Measurements from ENCODE around the gene GUCA1A. TPM values are rescaled to one million over a fixed set of nuclear protein-coding genes. Genes with fewer than 3 reads are reported as not detected.

Gene GUCA1A
- total RNA-seq, 2 experiments from 2014 or later = not detected

- DNase-seq = peak in 3 of 14 experiments; percentile 5 to 34 (median 16)
- no peaks in the 10 kb centered on the region for H3K36me3 Mint-ChIP-seq (ENCODE audit: low read depth)
- Histone ChIP-seq H3K36me3 (ENCODE audit: insufficient read depth, low read length) (no peaks in the 10 kb centered on the region), H3K4me1 (ENCODE audit: insufficient read depth, low read length) (peaks cover 16% of the 10 kb centered on the region), H3K27ac (ENCODE audit: low read depth in 1 of 2, low read length in 2 of 2) (no peak overlapping the region), H3K4me3 (ENCODE audit: low read length) (no peak overlapping the region), H3K27me3 (ENCODE audit: control insufficient read depth in 1 of 2, insufficient read depth in 2 of 2, low read length in 2 of 2) (peaks cover 31 to 36% of the 10 kb centered on the region in 2 experiments), H3K9me3 (ENCODE audit: control insufficient read depth in 1 of 2, insufficient read depth in 1 of 2, low read length in 2 of 2) (peaks cover 0 to 13% of the 10 kb centered on the region in 2 experiments)
- H3K4me1 Mint-ChIP-seq (ENCODE audit: low read depth) = peaks cover 11% of the 10 kb centered on the region
- ATAC-seq (ENCODE audit: poor library complexity) = no peak
- H3K4me3 Mint-ChIP-seq = no peak overlapping the region
- H3K27ac Mint-ChIP-seq = no peak overlapping the region
- ChIA-PET CTCF (no interaction called here), POLR2A (no interaction called here)
- peaks cover 42% of the 10 kb centered on the region for H3K27me3 Mint-ChIP-seq
- H3K9me3 Mint-ChIP-seq = no peaks in the 10 kb centered on the region
- intact Hi-C loops (cut with DNase I, micrococcal nuclease) = no loop called here
- no peak for TF ChIP-seq CTCF (IDR thresholded peaks at IDR 0.05)
Measured at GRCh38 chr6:42140032-42140431, 33.1 kb upstream of the GUCA1A start.

- intact Hi-C loops (cut with DNase I, micrococcal nuclease) = no loop called here
- Histone ChIP-seq H3K4me3 (ENCODE audit: low read length) (no peak overlapping the region), H3K27ac (ENCODE audit: low read depth in 1 of 2, low read length in 2 of 2) (no peak overlapping the region), H3K4me1 (ENCODE audit: insufficient read depth, low read length) (peaks cover 16% of the 10 kb centered on the region), H3K9me3 (ENCODE audit: control insufficient read depth in 1 of 2, insufficient read depth in 1 of 2, low read length in 2 of 2) (peaks cover 0 to 13% of the 10 kb centered on the region in 2 experiments), H3K36me3 (ENCODE audit: insufficient read depth, low read length) (no peaks in the 10 kb centered on the region), H3K27me3 (ENCODE audit: control insufficient read depth in 1 of 2, insufficient read depth in 2 of 2, low read length in 2 of 2) (peaks cover 31 to 36% of the 10 kb centered on the region in 2 experiments)
- no peaks in the 10 kb centered on the region for H3K36me3 Mint-ChIP-seq (ENCODE audit: low read depth)
- peaks cover 11% of the 10 kb centered on the region for H3K4me1 Mint-ChIP-seq (ENCODE audit: low read depth)
- H3K27ac Mint-ChIP-seq = no peak overlapping the region
- ATAC-seq (ENCODE audit: poor library complexity) (no peak), DNase-seq (no peak)
- H3K4me3 Mint-ChIP-seq = no peak overlapping the region
- H3K27me3 Mint-ChIP-seq = peaks cover 42% of the 10 kb centered on the region
- H3K9me3 Mint-ChIP-seq = no peaks in the 10 kb centered on the region
- ChIA-PET POLR2A (no interaction called here), CTCF (no interaction called here)
- TF ChIP-seq CTCF (IDR thresholded peaks at IDR 0.05) = no peak
Measured at GRCh38 chr6:42140756-42141602, 32.2 kb upstream of the GUCA1A start.

GRCh38 chr6:42141603-42142117, 31.5 kb upstream of the GUCA1A start:
- Histone ChIP-seq H3K27me3 (ENCODE audit: control insufficient read depth in 1 of 2, insufficient read depth in 2 of 2, low read length in 2 of 2) (peaks cover 31 to 36% of the 10 kb centered on the region in 2 experiments), H3K36me3 (ENCODE audit: insufficient read depth, low read length) (no peaks in the 10 kb centered on the region), H3K27ac (ENCODE audit: low read depth in 1 of 2, low read length in 2 of 2) (no peak overlapping the region), H3K9me3 (ENCODE audit: control insufficient read depth in 1 of 2, insufficient read depth in 1 of 2, low read length in 2 of 2) (peaks cover 0 to 13% of the 10 kb centered on the region in 2 experiments), H3K4me3 (ENCODE audit: low read length) (no peak overlapping the region), H3K4me1 (ENCODE audit: insufficient read depth, low read length) (peaks cover 14% of the 10 kb centered on the region)
- peaks cover 8% of the 10 kb centered on the region for H3K4me1 Mint-ChIP-seq (ENCODE audit: low read depth)
- no peak for DNase-seq
- H3K27ac Mint-ChIP-seq = no peak overlapping the region
- no peaks in the 10 kb centered on the region for H3K9me3 Mint-ChIP-seq
- no peak for TF ChIP-seq CTCF (IDR thresholded peaks at IDR 0.05)
- H3K4me3 Mint-ChIP-seq = no peak overlapping the region
- no peaks in the 10 kb centered on the region for H3K36me3 Mint-ChIP-seq (ENCODE audit: low read depth)
- intact Hi-C loops (cut with DNase I, micrococcal nuclease) = no loop called here
- ChIA-PET CTCF (no interaction called here), POLR2A (no interaction called here)
- ATAC-seq (ENCODE audit: poor library complexity) = no peak
- H3K27me3 Mint-ChIP-seq = peaks cover 42% of the 10 kb centered on the region

All from CD4-positive, alpha-beta T cell (primary cell).